Measurements from ENCODE around the gene PPM1E.
A peak's percentile ranks its signal among the peaks of the same experiment; 100 is the strongest.
"Not testable (repeated sequence)": the region's sequence is repeated elsewhere in the genome, so short reads cannot be mapped to it uniquely, and the experiment has no call there.

PPM1E gene

DNA sequence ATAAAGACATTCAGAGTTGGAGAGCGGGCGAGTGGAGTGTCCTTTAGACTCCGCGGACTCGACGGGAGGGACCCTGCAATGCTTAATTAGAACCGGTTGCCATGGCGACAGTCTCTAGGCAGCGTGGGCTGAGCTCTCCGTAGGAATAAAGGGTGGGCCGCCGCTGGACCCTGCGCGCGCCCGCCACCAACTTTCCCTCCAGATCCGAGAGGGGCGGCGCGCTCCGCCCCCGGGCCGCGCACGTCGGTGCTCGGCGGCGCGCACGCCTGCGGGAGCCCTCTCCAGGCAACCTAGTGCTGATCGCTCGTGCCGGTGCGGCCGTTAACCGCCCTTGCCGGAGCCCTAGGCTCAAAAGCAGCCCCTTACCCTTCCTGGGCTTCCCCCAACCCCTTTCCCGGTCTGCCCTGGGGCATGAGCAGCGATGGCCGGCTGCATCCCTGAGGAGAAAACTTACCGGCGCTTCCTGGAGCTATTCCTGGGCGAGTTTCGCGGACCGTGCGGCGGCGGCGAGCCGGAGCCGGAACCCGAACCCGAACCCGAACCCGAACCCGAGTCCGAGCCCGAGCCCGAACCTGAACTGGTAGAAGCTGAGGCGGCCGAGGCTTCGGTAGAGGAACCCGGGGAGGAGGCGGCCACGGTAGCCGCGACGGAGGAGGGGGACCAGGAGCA, at the start of gene PPM1E:
TSS of gene PPM1E (plus strand) at position 278 of the 669 bp plus-strand sequence.
- DNase-seq = peak; percentile 93

DNA sequence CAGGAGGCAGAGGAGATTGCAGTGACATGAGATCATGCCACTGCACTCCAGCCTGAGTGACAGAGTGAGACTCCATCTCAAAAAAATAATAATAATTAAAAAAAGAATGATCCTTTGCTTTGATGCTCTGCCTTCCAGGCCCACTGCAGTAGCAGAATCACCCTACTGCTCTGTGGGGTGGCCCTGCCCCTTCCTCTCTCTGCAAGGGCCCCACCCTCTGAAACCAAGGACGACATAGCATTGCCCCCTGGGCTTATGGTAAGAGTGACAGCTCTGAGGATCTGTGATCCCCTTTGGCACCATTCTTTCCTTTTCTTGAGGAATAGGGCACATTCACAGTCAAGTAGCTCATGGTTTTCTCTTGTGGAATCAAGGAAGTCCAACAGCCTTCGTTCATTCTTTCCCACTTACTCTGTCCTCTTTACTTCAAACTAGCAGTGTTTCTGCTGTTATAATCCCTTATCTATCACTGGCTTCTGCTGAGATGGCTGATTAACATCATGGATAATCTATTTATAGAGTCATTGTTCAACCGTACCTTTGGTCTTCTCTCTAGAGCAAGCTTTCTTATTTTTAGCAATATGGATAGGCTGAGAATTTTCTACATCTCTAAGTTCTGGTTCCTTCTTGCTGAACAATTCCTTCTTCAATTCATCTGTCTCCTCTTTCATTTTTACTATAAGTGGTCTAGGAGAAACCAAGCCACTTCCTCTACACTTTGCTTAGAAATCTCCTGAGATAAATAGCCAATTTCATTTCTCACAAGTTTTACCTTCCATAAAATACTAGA, 49.1 kb upstream of the PPM1E start:
- DNase-seq = peak; percentile 42

DNA sequence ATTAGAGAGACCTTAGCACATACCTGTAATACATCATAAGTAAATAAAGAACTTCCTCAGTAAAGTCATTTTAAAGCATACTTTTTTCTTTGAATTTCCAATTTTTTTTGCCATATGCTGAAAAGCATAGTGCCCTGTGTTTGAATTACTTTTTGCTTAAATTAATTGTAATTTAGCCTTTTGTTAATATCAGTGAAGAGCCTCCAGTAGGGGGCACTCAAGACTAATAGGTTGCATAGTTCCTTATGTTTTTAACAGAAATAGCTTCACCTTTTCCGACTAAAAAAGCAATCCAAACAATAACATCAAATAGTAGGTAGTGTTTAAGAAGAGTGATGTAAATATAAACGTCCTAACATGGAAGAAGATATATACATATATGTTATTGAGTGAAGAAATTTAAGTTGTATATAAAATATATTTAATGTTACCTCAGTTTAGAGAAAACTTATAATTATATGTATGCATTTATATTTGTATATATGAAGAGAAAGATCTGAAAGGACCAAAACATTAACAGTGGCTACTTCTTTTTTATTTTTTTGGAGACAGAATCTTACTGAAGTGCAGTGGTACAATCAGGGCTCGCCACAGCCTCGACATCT, 44.6 kb upstream of the PPM1E start:
- no peak for DNase-seq

DNA sequence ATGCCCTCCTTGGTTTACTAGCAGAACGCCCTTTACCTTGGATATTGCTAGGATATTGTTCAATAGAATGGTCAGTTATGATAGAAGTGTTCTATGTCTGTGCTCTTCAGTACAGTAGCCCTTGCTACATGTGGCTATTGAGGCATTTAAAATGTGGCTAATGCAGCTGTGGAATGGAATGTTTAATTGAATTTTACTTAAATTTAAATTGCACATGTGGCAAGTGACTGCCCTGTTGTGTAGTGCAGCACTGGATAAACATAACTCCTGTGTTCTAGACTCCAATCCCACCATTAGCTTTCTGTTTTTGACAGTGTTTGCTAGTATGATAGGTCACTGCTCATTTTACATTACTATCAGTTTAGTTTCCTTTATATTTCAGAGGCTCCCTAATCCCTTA, 33.4 kb upstream of the PPM1E start:
- DNase-seq = no peak

DNA sequence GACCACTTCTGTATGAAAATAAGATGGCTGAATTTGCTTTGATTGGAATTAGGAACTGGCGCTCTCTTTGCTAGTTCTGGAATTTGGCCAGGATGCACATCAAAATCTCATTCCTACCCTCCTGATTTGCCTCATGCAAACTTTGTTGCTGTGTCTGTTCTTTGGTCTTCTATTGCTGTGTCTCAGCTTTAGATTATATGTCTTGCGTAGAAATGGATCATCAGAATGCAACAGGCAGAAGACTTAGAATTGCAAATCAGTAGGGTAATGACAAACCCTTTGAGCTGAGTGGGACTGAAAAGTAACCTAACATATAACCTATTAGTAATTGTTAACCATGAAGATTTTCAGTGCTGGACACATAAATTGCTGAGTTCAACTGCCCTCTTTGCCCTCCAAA, 33.0 kb upstream of the PPM1E start:
- DNase-seq = no peak

DNA sequence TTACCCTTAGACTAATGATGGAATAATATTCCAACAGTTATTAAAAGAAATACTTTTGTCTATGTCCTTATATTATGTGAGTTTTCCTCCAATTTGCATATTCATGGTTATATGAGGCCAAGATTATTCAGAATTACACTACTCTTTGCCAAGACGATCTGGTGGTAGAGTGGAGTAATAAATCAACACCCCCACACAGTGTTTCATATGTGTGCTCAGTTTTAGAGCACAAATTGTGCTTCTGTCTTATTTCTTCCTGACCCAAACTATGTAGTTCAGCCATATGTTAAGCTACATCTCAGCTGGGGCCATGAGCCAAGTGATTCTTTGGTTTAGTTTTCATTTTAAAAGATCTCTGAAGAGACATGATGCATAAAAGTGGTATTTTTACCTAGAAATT, 26.9 kb upstream of the PPM1E start:
- no peak for DNase-seq

DNA sequence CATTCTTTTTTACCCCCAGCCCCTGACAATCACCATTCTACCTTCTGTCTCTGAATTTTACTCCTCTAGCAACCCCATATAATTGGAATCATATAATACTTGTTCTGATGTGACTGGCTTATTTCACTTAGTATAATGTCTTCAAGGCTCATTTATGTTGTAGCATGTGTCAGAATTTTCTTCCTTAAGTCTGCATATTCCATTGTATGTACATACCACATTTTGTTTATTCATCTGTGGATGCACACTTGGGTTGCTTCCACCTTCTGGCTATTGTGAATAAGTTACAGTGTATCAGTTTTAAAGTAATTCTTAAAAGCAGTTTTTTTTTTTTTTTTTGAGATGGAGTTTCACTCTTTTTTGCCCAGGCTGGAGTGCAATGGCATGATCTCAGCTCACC, 24.7 kb upstream of the PPM1E start:
- no peak for DNase-seq

DNA sequence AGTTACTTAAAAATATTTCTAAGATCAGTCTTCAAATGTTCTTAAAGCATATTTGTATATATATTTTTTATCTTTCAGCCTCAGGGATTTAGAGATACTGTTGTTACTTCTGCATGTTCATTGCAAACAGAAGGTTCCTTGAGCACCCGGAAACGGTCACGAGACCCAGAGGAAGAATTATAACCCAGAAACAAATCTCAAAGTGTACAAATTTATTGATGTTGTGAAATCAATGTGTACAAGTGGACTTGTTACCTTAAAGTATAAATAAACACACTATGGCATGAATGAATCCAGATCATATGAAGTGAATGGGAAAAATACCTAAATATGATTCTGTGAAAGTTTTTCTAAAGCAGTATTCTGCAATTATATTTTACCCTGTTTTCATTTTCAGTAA, 21.6 kb upstream of the PPM1E start:
- DNase-seq = no peak

DNA sequence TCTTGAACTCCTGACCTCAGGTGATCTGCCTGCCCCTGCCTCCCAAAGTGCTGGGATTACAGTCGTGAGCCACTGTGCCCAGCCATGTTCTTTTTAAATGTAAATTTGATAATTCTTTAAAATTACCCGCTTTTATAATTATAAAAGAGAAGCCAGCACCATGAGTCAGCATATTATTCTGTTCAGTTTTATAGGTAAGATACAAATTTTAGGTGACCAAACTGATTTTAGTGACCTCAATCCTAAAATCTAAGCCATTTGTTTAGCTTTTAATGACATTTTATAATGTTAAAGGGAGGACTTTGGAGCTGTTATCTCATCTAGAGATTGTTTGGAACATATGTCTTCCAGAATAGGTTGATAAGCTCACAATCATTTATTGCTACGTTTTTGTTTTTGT, 20.8 kb upstream of the PPM1E start:
- no peak for DNase-seq

DNA sequence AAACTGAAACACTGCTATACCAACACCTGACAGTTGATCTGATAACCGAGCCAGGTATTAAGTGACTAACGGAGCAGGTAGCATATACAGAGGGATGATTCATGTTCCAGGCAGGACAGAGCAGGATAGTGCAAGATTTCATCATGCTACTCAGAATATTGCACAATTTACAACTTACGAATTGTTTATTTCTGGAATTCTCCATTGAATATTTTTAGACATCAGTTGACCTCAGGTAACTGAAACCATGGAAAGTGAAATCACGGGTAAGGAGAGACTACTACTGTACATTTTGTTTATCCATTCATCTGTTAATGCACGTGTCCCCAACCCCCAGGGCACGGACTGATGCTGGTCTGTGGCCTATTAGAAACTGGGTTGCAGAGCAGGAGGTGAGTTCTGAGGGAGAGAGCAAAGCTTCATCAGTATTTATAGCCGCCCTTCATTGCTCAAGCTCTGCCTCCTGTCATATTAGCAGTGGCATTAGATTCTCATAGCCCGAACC, 14.5 kb upstream of the PPM1E start:
- DNase-seq = no peak

DNA sequence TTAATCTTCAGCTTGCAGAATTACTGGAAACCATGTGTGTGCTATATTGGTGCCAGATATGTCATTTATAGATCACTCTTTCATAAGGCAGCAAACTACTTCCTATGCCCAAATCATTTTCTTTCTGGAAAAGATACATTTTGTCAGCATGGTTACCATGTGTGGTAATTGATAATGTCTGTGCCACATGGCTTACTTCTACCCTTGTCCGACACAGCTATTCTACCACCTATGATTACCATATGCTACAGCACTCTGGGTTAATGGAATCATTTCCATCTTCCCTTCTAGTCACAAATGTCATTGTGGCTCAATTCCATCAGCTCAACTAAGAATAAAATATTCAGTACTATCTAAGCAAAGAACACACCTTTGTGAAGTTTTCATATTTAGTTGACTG, 8.0 kb upstream of the PPM1E start:
- DNase-seq = no peak

DNA sequence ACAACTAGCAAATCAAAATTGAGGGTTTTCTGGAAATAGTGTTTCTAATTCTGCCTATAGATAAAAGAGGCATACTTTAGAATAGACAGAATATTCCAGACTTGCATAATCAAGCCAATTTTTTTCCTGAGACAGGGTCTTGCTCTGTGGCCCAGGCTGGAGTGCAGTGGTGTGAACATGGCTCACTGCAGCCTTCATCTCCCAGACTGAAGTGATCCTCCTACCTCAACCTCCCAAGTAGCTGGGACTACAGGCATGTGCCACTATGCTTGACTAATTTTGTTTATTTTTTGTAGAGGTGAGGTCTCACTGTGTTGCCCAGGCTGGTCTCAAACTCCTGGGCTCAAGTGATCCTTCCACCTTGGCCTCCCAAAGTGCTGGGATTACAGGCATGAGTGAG, 6.0 kb upstream of the PPM1E start:
- not testable (repeated sequence) for DNase-seq

DNA sequence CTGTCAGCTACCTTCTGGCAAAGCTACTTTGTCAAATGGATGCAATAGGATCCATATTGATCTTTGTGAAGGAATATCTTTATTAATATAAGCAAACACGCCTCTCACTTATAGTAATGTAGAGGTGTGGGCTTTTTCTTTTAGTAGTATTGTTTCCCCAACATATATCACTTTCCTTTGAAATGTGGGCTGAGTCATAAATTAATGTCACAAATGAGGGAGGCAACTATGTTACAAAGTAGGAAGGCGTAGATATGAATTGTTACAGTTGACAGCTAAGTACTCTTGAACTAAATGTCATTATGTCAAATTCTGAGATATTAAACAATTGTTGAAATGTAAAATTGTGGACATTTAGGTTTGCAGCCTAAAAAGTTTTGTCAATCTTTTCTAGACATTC, 2.6 kb upstream of the PPM1E start:
- DNase-seq = no peak

DNA sequence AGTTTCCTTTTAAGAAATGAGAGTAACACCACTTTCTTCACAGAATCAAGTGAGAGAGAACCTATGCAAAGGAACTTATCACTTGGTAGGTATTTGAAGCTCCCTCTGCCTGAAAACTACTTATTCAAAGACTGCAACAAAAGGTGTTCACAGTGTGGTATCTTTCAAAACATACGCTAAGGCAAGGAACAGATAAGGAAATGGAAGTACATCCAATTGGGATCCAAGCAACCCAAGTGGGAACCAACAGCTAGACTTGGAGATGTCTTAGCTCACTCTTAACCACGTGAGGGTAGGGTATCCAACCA, 431 bp upstream of the PPM1E start:
- DNase-seq = no peak

DNA sequence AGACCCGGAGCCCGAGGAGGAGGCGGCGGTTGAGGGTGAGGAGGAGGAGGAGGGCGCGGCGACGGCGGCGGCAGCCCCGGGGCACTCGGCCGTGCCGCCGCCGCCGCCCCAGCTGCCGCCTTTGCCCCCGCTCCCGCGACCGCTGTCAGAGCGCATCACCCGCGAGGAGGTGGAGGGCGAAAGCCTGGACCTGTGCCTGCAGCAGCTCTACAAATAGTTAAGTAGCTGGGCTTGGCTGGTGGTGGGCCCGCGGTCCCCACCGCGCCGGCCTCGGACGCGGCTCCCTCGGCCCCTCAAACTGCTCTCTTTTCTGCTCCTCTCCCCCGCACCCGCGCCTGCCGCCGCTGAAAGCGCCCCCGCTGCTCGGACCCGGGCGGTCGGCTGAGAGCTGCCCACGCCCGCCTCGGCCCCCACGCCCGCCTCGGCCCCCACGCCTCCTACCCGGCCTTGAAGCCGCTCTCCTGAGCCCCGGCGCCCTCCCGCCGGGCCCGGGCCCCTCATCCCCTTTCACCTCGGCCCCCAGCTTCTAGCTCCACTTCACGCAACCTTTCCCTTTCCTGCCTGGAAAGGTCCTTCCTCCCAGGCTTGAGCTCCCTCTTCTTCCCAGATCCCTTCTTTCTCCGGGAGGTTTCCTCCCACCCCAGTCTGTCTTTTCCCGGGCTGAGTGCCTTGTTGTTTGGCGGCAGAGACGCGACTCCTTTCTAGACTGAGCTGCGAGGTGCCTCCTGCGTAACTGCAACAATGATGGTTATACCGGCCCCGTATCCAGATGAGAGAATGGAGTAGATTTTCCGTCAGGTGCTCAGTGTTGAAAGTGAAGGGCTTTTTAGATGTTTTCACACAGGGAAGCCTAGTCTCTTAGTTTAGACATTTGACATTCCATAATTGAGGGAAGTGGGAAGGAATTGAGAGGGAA, 850 bp downstream of the PPM1E start:
- peak; percentile 59 for DNase-seq

DNA sequence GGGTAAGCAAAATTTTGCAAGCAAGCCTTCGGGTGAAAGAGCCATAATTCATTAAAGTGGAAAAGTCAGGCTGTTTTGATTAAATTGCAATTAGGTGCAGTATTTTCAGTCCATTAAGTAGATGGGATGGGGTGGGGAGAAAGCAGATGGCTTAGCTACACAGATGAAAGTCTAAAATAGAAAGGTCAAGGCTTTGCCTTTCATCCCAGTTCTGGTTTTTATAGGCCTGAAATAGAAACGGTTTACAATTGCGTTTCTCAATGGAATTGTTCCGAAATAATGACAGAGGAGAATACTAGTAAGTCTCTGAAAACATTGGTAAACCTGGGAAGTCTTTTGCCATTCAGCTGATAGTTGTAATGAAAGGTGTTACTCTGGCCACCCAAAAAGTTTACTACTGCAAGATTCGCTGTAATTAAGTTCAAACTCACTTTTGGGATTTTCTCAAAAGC, 1.5 kb downstream of the PPM1E start:
- DNase-seq = no peak

DNA sequence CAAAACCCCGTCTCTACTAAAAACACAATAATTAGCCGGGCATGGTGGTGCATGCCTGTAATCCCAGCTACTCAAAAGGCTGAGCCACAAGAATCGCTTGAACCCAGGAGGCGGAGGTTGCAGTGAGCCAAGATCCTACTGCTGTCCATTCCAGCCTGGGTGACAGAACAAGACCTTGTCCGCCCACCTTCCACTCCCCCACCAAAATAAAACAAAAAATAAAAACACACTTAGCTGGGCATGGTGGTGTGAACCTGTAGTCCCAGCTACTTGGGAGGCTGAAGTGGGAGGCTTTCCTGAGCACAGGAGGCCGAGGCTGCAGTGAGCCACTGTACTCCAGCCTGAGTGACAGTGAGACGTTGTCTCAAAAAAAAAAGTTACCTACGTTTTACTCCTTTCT, 3.2 kb downstream of the PPM1E start:
- no peak for DNase-seq

DNA sequence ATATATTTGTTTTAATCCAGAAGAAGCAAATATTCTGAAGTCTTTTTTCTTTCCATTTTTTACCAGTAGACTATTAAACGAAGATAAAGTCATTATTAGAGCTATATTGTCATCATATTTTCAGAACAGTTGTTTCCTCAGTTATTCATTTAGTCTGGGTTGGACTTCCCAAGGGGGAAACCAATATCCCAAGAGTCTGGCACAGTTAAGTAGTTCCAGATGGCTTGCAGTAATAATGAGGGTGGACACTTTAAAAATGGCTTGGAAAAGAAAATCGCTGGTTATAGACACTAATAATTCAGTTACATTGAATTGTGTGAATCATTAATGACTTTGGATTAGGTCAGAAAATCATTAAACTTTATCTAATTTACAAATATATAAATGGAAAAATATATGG, 3.9 kb downstream of the PPM1E start:
- no peak for DNase-seq

DNA sequence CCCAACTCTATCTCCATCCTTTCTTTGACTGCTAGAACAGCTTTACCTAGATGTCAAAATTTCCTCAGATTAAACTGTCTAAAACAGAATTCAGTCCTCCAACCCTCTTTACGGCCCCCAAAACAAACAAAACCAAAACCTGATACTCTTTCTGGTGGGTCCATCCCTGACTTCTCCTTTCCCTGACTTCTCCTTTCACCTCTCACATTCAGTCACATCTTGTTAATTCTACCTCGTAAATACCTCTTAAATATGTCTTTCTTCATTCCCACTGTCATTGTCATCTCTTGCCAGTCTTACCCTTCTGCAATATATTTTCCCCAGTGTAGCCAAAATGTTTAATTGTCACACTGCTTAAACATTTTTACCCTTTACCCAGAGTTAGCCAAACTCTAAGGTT, 4.6 kb downstream of the PPM1E start:
- DNase-seq = no peak

DNA sequence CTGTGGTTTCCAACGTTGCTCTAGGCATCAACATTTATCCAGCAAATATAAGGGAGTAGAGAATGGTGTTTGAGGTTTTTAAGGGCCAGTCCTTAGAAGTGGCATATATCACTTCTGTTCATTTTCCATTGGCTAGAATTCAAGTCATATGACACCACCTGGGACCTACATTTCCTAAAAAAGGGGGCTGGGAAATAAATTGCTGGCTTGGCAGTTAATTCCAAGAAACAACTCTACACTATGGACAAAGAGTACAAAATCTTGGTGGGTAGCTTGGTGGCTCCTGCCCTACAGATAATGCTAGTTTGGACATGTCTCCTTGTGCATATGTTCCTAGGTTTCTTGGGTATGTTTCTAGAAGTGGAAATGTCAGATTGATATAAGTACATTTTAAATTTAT, 7.6 kb downstream of the PPM1E start:
- no peak for DNase-seq

DNA sequence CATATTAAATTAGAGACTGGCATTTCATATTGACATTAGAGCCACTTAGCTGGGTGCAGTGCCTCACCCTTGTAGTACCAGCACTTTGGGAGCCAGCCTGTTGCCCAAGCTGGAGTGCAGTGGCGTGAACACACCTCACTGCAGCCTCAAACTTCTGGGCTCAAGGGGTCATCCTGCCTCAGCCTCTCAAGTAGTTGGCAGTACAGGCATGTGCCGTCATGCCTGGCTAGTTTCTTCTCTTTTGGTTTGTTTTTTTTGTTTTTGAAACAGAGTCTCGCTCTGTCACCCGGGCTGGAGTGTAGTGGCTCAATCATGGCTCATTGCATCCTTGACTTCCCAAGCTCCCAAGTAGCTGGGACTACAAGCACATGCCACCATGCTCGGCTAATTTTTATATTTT, 8.7 kb downstream of the PPM1E start:
- no peak for DNase-seq

DNA sequence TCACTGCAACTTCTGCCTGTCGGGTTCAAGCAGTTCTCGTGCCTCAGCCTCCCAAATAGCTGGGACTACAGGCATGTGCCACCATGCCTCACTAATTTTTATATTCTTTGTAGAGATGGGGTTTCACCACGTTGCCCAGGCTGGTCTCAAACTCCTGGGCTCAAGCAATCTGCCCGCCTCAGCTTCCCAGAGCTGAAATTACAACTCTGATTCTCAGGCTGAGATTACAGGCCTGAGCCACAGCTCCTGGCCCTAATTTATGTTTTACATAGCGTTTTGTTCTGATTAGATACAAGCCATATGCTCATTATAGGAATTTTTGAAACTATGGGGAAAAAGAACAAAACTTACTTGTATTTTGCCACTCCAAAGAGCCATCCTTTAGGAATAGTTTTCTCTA, 22.8 kb downstream of the PPM1E start:
- DNase-seq = not testable (repeated sequence)

DNA sequence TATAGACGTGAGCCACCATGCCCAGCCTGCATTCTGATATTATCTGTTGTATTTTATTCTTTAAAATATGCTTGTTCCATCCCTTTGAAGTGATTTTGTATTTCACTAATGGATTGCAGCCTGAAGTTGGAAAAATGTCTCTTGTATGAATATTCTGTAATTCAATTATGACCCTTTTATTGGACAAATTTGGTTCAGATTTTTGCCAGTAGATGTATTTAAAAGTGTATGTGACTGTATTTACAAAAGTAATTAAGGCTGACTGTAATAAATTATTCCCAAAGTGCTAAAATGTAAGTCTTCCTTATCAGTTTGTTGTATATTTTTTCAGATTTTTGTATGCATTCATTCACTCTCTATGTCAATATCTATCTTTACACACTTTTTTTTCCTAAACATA, 23.8 kb downstream of the PPM1E start:
- DNase-seq = no peak

Measured in islet precursor cell (in vitro differentiated cells).